HG03196 (cell line): ENCODE results near the gene NDUFV3.
A peak's percentile ranks its signal among the peaks of the same experiment; 100 is the strongest.
"Not testable (repeated sequence)": the region's sequence is repeated elsewhere in the genome, so short reads cannot be mapped to it uniquely, and the experiment has no call there.

Source experiments
- ATAC-seq: cut with Tn5 transposase; IDR thresholded peaks from one replicate; pipeline ENCODE4 v1.9.1; 2021; ENCODE audit not compliant: unreplicated experiment

NDUFV3 gene

DNA sequence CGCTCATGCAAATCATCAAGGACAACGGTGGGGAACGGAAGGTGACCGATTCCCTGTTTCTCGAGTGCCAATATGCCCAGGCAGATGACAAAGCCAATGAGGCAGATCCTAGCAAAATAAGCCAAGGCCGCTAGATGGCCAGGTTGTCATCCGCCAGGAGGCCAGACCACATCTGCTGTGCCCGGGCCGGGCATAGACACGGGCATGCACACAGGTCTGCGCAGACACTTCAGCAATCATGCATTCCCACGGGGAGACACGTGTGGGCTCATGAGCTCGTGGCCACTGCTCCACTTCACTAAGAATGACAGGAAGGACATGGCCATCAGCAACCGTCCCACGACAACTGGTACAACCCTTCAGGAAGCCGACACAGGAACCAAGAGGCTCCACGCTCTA, 37.2 kb upstream of the NDUFV3 start:
- ATAC-seq: no peak

- ATAC-seq: no peak
Observed at GRCh38 chr21:42857216-42857615, 35.9 kb upstream of the NDUFV3 start.

GRCh38 chr21:42858185-42858847, 34.8 kb upstream of the NDUFV3 start:
- ATAC-seq: no peak

- ATAC-seq: no peak
Observed at GRCh38 chr21:42858957-42859890, 33.9 kb upstream of the NDUFV3 start.

DNA sequence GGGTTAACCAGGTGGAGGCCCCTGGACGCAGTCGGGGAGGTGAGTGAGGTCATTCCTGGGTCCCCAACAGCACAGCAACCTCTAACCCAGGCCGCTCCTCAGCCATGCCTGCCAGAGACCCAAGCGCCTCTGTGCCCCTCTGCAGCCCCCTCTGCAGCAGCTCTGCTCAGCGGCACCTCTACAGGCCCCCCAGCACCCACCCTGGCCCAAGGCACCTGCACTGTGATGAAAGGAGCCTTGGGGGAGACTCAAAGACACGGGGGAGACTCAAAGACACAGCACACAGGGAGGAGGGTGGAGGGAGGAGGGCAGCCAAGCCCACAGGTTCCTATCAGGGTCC, 33.2 kb upstream of the NDUFV3 start:
- ATAC-seq: no peak

GRCh38 chr21:42860345-42860744, 32.8 kb upstream of the NDUFV3 start:
- ATAC-seq: no peak

- no peak for ATAC-seq
Observed at GRCh38 chr21:42861311-42861847, 31.7 kb upstream of the NDUFV3 start.

GRCh38 chr21:42861848-42862400, 31.2 kb upstream of the NDUFV3 start:
- no peak for ATAC-seq

GRCh38 chr21:42862774-42863503, 30.2 kb upstream of the NDUFV3 start:
- no peak for ATAC-seq

GRCh38 chr21:42863504-42863870, 29.6 kb upstream of the NDUFV3 start:
- ATAC-seq: no peak

GRCh38 chr21:42864286-42864685, 28.8 kb upstream of the NDUFV3 start:
- no peak for ATAC-seq

GRCh38 chr21:42864815-42865775, 28.0 kb upstream of the NDUFV3 start:
- ATAC-seq: no peak

DNA sequence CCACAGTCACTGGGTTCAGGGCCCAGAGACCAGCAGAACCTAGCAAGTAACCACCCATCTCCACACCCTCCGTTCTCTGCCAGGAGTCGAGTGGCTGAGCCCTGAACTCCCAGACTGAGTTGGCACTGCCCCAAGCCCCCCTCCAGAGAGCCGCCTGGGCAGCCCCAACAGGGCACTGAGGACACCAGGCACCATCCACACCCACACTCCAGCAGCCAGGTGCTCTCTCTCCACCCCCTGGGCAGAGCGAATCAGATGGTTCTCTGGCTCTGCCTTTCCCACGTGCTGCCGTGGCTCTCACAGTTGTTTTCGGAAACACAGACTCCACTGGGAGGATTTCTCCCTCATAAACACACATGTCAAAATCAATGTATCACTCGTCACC, 27.3 kb upstream of the NDUFV3 start:
- ATAC-seq: no peak

- no peak for ATAC-seq
Observed at GRCh38 chr21:42868196-42868595, 24.9 kb upstream of the NDUFV3 start.

DNA sequence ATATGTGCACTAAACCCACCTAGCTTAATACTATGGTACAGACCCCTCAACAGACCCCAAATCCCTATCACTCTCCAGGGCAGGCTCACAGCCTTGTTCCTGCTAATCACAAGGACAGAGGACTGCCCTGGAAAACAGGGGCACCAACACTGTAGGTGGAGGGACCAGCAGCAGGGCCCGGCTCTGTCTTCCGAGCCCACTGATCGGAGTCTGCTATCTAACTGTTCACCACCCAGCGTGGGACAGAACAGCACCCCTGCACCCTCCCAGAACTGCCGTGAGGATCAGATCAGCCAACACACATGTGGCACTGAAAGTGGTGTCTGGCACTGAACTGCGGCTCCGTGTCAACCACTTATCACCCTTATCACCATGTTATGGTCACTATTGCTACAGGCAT, 20.0 kb upstream of the NDUFV3 start:
- no peak for ATAC-seq

DNA sequence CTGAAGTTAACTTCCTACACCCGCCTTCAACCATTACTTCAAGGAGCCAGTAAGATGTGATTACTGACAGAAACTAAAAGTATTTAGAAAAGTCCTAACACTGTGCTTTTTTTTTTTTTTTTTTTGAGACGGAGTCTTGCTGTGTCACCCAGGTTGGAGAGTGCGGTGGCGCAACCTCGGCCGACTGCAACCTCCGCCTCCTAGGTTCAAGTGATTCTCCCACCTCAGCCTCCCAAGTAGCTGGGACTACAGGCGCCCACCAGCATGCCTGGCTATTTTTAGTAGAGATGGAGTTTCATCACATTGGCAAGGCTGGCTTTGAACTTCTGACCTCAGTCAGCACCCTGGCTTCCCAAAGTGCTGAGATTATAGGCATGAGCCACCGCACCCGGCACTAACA, 17.3 kb upstream of the NDUFV3 start:
- not testable (repeated sequence) for ATAC-seq

DNA sequence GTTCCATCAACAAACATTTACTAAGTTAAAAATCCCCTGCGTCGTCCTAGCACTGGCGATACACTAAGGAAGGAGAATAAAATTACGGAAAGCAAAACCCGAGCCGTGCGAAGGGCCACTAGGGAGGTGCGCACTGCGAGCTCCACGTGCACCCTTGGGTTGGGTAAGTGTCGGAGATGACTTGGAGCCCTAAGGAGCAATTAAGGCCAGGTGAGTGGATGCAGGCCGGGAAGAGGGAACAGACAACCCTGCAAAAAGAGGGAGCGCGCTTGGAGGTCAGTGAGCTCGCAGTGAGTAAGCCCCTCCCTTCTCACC, 14.5 kb upstream of the NDUFV3 start:
- ATAC-seq: peak; percentile 33

- peak; percentile 89 for ATAC-seq
Observed at GRCh38 chr21:42878993-42879787, 13.9 kb upstream of the NDUFV3 start, which contains the start of gene WDR4. Gene WDR4, minus strand, starts transcription at chr21:42879539. Its CDS starts 44 bp downstream, at chr21:42879495.

DNA sequence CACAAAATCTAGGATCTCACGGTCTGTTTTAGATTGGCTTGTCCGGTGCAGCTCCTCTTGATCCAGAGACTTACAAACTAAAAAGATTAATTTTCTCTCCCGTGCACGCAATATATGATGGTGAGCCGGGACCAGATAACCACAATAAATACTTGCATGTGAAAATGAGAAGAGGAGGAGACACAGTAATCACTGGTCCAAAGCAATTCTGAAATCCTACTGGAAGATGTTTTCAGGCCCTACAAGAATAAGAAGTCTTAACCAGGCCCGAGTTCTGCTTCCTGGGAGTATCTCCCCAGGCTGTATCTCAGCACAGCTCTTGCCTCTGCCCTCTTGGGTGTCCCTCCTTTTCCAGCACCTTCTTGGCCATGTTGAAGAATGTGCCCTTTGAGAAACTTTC, 12.8 kb upstream of the NDUFV3 start:
- no peak for ATAC-seq
